Measurements from ENCODE around the gene CMTM7. TPM values are rescaled to one million over a fixed set of nuclear protein-coding genes. Genes with fewer than 3 reads are reported as not detected.

Gene CMTM7
- total and polyA plus RNA-seq, 9 of the 15 experiments (the other 6 are each of a cell fraction or from before 2014, with no cell fraction given): 0.03 to 1.6 (median 0.42) TPM; not detected in 4

DNA sequence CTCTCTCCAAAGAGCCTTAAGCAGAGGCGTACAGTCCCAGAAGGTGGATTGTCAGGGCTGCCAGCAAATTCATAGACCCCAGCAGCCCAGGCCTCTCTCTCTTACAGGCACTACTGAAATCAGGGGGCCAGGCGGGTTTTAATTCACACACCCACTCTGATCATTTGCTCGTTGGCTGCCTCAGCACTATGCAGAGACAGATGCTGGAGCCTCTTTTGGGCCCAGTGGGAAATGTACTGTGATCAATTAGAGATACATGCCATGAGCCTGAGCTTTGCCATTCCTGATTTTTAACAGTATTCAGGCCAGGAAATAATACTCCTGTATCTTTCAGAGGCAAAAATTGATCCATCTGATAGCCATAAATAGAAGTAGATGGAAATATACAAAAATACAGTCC, 58.0 kb downstream of the CMTM7 start (continued):
- TF ChIP-seq, protein P1, sequence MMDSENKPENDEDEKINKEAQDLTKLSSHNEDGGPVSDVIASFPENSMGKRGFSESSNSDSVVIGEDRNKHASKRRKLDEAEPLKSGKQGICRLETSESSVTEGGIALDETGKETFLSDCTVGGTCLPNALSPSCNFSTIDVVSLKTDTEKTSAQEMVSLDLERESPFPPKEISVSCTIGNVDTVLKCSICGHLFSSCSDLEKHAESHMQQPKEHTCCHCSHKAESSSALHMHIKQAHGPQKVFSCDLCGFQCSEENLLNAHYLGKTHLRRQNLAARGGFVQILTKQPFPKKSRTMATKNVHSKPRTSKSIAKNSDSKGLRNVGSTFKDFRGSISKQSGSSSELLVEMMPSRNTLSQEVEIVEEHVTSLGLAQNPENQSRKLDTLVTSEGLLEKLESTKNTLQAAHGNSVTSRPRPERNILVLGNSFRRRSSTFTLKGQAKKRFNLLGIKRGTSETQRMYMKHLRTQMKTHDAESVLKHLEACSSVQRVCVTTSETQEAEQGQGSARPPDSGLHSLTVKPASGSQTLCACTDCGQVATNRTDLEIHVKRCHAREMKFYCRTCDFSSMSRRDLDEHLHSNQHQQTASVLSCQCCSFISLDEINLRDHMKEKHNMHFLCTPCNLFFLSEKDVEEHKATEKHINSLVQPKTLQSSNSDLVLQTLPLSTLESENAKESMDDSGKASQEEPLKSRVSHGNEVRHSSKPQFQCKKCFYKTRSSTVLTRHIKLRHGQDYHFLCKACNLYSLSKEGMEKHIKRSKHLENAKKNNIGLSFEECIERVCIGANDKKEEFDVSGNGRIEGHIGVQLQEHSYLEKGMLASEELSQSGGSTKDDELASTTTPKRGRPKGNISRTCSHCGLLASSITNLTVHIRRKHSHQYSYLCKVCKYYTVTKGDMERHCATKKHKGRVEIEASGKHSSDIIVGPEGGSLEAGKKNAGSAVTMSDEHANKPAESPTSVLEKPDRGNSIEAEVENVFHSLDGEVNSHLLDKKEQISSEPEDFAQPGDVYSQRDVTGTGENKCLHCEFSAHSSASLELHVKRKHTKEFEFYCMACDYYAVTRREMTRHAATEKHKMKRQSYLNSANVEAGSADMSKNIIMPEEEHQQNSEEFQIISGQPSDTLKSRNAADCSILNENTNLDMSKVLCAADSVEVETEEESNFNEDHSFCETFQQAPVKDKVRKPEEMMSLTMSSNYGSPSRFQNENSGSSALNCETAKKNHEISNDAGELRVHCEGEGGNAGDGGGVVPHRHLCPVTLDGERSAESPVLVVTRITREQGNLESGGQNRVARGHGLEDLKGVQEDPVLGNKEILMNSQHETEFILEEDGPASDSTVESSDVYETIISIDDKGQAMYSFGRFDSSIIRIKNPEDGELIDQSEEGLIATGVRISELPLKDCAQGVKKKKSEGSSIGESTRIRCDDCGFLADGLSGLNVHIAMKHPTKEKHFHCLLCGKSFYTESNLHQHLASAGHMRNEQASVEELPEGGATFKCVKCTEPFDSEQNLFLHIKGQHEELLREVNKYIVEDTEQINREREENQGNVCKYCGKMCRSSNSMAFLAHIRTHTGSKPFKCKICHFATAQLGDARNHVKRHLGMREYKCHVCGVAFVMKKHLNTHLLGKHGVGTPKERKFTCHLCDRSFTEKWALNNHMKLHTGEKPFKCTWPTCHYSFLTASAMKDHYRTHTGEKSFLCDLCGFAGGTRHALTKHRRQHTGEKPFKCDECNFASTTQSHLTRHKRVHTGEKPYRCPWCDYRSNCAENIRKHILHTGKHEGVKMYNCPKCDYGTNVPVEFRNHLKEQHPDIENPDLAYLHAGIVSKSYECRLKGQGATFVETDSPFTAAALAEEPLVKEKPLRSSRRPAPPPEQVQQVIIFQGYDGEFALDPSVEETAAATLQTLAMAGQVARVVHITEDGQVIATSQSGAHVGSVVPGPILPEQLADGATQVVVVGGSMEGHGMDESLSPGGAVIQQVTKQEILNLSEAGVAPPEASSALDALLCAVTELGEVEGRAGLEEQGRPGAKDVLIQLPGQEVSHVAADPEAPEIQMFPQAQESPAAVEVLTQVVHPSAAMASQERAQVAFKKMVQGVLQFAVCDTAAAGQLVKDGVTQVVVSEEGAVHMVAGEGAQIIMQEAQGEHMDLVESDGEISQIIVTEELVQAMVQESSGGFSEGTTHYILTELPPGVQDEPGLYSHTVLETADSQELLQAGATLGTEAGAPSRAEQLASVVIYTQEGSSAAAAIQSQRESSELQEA (IDR thresholded peaks at IDR 0.05; ENCODE audit: low read depth): no peak

DNA sequence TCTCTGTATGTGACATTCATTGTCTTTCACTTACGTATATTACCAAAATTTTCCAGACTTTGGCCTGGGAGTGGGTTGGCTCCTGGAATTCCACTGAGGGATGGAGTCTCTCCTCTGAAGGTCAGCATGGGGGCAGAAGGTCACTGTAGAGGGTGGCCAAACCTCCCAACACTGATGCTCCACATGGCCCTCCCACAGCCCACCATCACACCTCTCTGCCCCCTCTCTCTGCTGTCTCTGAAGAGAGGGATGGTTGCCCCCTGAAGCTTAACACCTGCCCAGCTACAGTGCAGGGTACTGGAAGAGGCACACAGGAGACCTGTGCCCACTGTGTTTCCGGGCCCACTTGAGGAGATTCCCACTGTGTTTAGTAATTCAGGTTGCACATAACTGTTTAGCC, 58.8 kb downstream of the CMTM7 start:
- Histone ChIP-seq H3K27ac (ENCODE audit: extremely low read depth, low read depth, low read length) (no peak overlapping the region), H3K4me3 (no peak overlapping the region), H4K20me1 (replicated peaks; ENCODE audit: control insufficient read depth, insufficient read depth, low read length) (no peaks in the 10 kb centered on the region), H2AFZ (ENCODE audit: low read depth, low read length) (no peak overlapping the region), H3K4me1 (replicated peaks in 1 of 2; ENCODE audit: control insufficient read depth in 2 of 2, insufficient read depth in 2 of 2, low read length in 2 of 2) (0 out of 5 replicates have a peak, but pooled peaks cover 0 to 3% of the 10 kb centered on the region in 2 experiments), H3K9me1 (ENCODE audit: control insufficient read depth, insufficient read depth, low read length) (no peaks in the 10 kb centered on the region), H3K27me3 (ENCODE audit: control insufficient read depth in 2 of 2, insufficient read depth in 2 of 2, low read length in 2 of 2) (peaks cover 41 to 57% of the 10 kb centered on the region in 2 experiments), H3K36me3 (ENCODE audit: control insufficient read depth, insufficient read depth, low read length) (no peaks in the 10 kb centered on the region), H3K9me3 (replicated peaks; ENCODE audit: control insufficient read depth, insufficient read depth, low read depth, low read length) (no peaks in the 10 kb centered on the region), H3K9ac (ENCODE audit: insufficient read depth in 1 of 2, low read depth in 2 of 2, low read length in 2 of 2) (no peak overlapping the region), H3K4me2 (ENCODE audit: insufficient read depth, low read length) (no peak overlapping the region), H3K79me2 (ENCODE audit: control insufficient read depth, insufficient read depth, low read length) (no peaks in the 10 kb centered on the region)
- no TSS peak for BruUV-seq (replicated peaks)
- intact Hi-C loops (cut with micrococcal nuclease): no loop called here
- in situ Hi-C loops (cut with MboI): no loop called here
- ATAC-seq (no peak), FAIRE-seq (no peak), DNase-seq (ENCODE audit: extremely low read depth in 1 of 4, low spot score in 3 of 4) (no peak)
- POLR2A ChIA-PET: interaction anchor here (0.5 to 1.7 kb wide), 4 partner anchors 10 to 1108 kb away, joined by 3 to 5 read pairs (median 4); no protein-coding TSS in a partner anchor
- 16% methylated on average over 2 of the region's 2 CpGs for WGBS (ENCODE audit: insufficient coverage, low coverage, missing lambda C conversion rate)
- CTCF ChIA-PET (ENCODE audit: low intra/inter-chr PET ratio): no interaction called here
- TF ChIP-seq, protein P2, sequence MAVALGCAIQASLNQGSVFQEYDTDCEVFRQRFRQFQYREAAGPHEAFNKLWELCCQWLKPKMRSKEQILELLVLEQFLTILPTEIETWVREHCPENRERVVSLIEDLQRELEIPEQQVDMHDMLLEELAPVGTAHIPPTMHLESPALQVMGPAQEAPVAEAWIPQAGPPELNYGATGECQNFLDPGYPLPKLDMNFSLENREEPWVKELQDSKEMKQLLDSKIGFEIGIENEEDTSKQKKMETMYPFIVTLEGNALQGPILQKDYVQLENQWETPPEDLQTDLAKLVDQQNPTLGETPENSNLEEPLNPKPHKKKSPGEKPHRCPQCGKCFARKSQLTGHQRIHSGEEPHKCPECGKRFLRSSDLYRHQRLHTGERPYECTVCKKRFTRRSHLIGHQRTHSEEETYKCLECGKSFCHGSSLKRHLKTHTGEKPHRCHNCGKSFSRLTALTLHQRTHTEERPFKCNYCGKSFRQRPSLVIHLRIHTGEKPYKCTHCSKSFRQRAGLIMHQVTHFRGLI (CRISPR knock-in tag; IDR thresholded peaks at IDR 0.05): no peak
- no peak for TF ChIP-seq MCM2 (IDR thresholded peaks at IDR 0.05; ENCODE audit: low read depth)
- no peak for TF ChIP-seq ZNF57 (CRISPR knock-in tag; IDR thresholded peaks at IDR 0.05)
- TF ChIP-seq, protein P3, sequence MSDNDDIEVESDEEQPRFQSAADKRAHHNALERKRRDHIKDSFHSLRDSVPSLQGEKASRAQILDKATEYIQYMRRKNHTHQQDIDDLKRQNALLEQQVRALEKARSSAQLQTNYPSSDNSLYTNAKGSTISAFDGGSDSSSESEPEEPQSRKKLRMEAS (CRISPR knock-in tag; IDR thresholded peaks at IDR 0.05): no peak
- TF ChIP-seq L3MBTL2 (IDR thresholded peaks at IDR 0.05): no peak
- TF ChIP-seq TAF9B (IDR thresholded peaks at IDR 0.05; ENCODE audit: partially characterized antibody): no peak
- no peak for TF ChIP-seq RBBP5 (IDR thresholded peaks at IDR 0.05; ENCODE audit: borderline replicate concordance, insufficient read depth, low read length, poor library complexity, severe bottlenecking)
- no peak for TF ChIP-seq KDM4B (IDR thresholded peaks at IDR 0.05; ENCODE audit: borderline replicate concordance in 2 of 2, low read depth in 1 of 2)
- no peak for TF ChIP-seq GTF2A2 (tag; IDR thresholded peaks at IDR 0.05)
- no peak for TF ChIP-seq MAFF (IDR thresholded peaks at IDR 0.05; ENCODE audit: low read length)
- no peak for TF ChIP-seq DACH1 (IDR thresholded peaks at IDR 0.05; ENCODE audit: partially characterized antibody)

Measured in K562 (cell line).